Activated naive CD8-positive, alpha-beta T cell treated with anti-CD3 and anti-CD28 coated beads, Interleukin-2, amount 50 U/mL, for 24 hours (primary cell): ENCODE measurements around the gene TOX3.

Experiments used
- ATAC-seq: fragments of 150-1000 bp; cut with Tn5 transposase; one replicate; pipeline ENCODE4 v1.10.0; 2021
- DNase-seq: peaks from one replicate; pipeline ENCODE4 v3.0.0; 2021
- H3K27ac Mint-ChIP-seq: one replicate; pipeline ENCODE4 v1.8.0; 2021; ENCODE audit warnings: mild to moderate bottlenecking, mixed read lengths
- H3K27me3 Mint-ChIP-seq: one replicate; pipeline ENCODE4 v1.8.0; 2021; ENCODE audit warnings: mixed read lengths
- H3K36me3 Mint-ChIP-seq: one replicate; pipeline ENCODE4 v1.8.0; 2021; ENCODE audit warnings: low read depth, mixed read lengths
- H3K4me1 Mint-ChIP-seq: one replicate; pipeline ENCODE4 v1.8.0; 2021; ENCODE audit warnings: mixed read lengths
- H3K4me3 Mint-ChIP-seq: one replicate; pipeline ENCODE4 v1.8.0; 2021; ENCODE audit warnings: mild to moderate bottlenecking, moderate library complexity, mixed read lengths
- H3K9me3 Mint-ChIP-seq: one replicate; pipeline ENCODE4 v1.8.0; 2021; ENCODE audit warnings: mixed read lengths

The TOX3 gene

GRCh38 chr16:52407778-52408177, 139.2 kb downstream of the TOX3 start:
- Mint-ChIP-seq H3K4me1 (no peaks in the 10 kb centered on the region), H3K9me3 (peaks cover 4% of the 10 kb centered on the region), H3K27me3 (peaks cover 2% of the 10 kb centered on the region), H3K4me3 (no peak overlapping the region), H3K36me3 (no peaks in the 10 kb centered on the region), H3K27ac (no peak overlapping the region)
- ATAC-seq (no peak), DNase-seq (no peak)

- H3K4me1 Mint-ChIP-seq = no peaks in the 10 kb centered on the region
- H3K36me3 Mint-ChIP-seq = no peaks in the 10 kb centered on the region
- DNase-seq = no peak
- no peak for ATAC-seq
- no peak overlapping the region for H3K4me3 Mint-ChIP-seq
- H3K9me3 Mint-ChIP-seq = peaks cover 4% of the 10 kb centered on the region
- H3K27ac Mint-ChIP-seq = no peak overlapping the region
- peaks cover under 1% of the 10 kb centered on the region for H3K27me3 Mint-ChIP-seq
Measured at GRCh38 chr16:52405441-52405840, 141.5 kb downstream of the TOX3 start.

- Mint-ChIP-seq H3K27me3 (no peaks in the 10 kb centered on the region), H3K4me3 (no peak overlapping the region), H3K27ac (no peak overlapping the region), H3K4me1 (no peaks in the 10 kb centered on the region), H3K9me3 (peaks cover 4% of the 10 kb centered on the region), H3K36me3 (no peaks in the 10 kb centered on the region)
- no peak for DNase-seq
- no peak for ATAC-seq
Measured at GRCh38 chr16:52404546-52404945, 142.4 kb downstream of the TOX3 start.

GRCh38 chr16:52399116-52399515, 147.8 kb downstream of the TOX3 start:
- ATAC-seq = no peak
- H3K36me3 Mint-ChIP-seq = no peaks in the 10 kb centered on the region
- H3K27ac Mint-ChIP-seq = no peak overlapping the region

GRCh38 chr16:52398491-52398960, 148.4 kb downstream of the TOX3 start:
- H3K36me3 Mint-ChIP-seq = no peaks in the 10 kb centered on the region
- H3K4me3 Mint-ChIP-seq = no peak overlapping the region
- no peaks in the 10 kb centered on the region for H3K27me3 Mint-ChIP-seq
- ATAC-seq (no peak), DNase-seq (no peak)
- H3K4me1 Mint-ChIP-seq = no peaks in the 10 kb centered on the region
- peaks cover 11% of the 10 kb centered on the region for H3K9me3 Mint-ChIP-seq
- H3K27ac Mint-ChIP-seq = no peak overlapping the region

More at GRCh38 chr16:52399116-52399515, 147.8 kb downstream of the TOX3 start:
- no peaks in the 10 kb centered on the region for H3K27me3 Mint-ChIP-seq
- no peak for DNase-seq
- peaks cover 11% of the 10 kb centered on the region for H3K9me3 Mint-ChIP-seq
- H3K4me3 Mint-ChIP-seq = no peak overlapping the region
- no peaks in the 10 kb centered on the region for H3K4me1 Mint-ChIP-seq

GRCh38 chr16:52398021-52398420, 148.9 kb downstream of the TOX3 start:
- ATAC-seq (no peak), DNase-seq (no peak)
- Mint-ChIP-seq H3K4me3 (no peak overlapping the region), H3K9me3 (peaks cover 11% of the 10 kb centered on the region), H3K36me3 (no peaks in the 10 kb centered on the region), H3K4me1 (no peaks in the 10 kb centered on the region), H3K27me3 (no peaks in the 10 kb centered on the region), H3K27ac (no peak overlapping the region)

- H3K4me3 Mint-ChIP-seq = no peak overlapping the region
- DNase-seq = no peak
- no peaks in the 10 kb centered on the region for H3K27me3 Mint-ChIP-seq
- ATAC-seq = no peak
- no peaks in the 10 kb centered on the region for H3K4me1 Mint-ChIP-seq
- H3K9me3 Mint-ChIP-seq = peaks cover 12% of the 10 kb centered on the region
- H3K36me3 Mint-ChIP-seq = no peaks in the 10 kb centered on the region
- no peak overlapping the region for H3K27ac Mint-ChIP-seq
Measured at GRCh38 chr16:52393448-52393847, 153.5 kb downstream of the TOX3 start.

GRCh38 chr16:52389045-52389444, 157.9 kb downstream of the TOX3 start:
- ATAC-seq (no peak), DNase-seq (no peak)
- Mint-ChIP-seq H3K4me3 (no peak overlapping the region), H3K27me3 (no peaks in the 10 kb centered on the region), H3K9me3 (peaks cover 4% of the 10 kb centered on the region), H3K4me1 (no peaks in the 10 kb centered on the region), H3K36me3 (no peaks in the 10 kb centered on the region), H3K27ac (no peak overlapping the region)
